GM23338 (cell line): ENCODE measurements around the gene OTP. TPM values are rescaled to one million over a fixed set of nuclear protein-coding genes. Genes with fewer than 3 reads are reported as not detected.
A peak's percentile ranks its signal among the peaks of the same experiment; 100 is the strongest.

Experiments used
- ATAC-seq: fragments of 200-7000 bp; cut with Tn5 transposase; 3 replicates; pipeline ENCODE4 v1.9.1; 2020
- DNase-seq: peaks from one replicate; pipeline ENCODE4 v3.0.0-alpha.2; 2015; ENCODE audit warnings: low spot score
- H2AFZ ChIP-seq: fragments of 200-600 bp; sonication (generic); 2 replicates; pipeline ENCODE4 v1.8.0; 2016; ENCODE audit warnings: antibody characterized with exemption, mild to moderate bottlenecking, moderate library complexity
- H3F3A ChIP-seq: fragments of 200-600 bp; sonication (generic); replicated peaks from 2 replicates; pipeline ENCODE4 v1.8.0; 2017; ENCODE audit warnings: antibody characterized with exemption, mixed run types, low read depth
- H3K27ac ChIP-seq: fragments of 200-600 bp; sonication (generic); 2 replicates; pipeline ENCODE4 v1.6.1; 2016; ENCODE audit warnings: low read depth
- H3K27me3 ChIP-seq: fragments of 200-600 bp; sonication (generic); 2 replicates; pipeline ENCODE4 v1.8.0; 2016; ENCODE audit warnings: mild to moderate bottlenecking, mixed run types, moderate library complexity; ENCODE audit not compliant: insufficient read depth
- H3K36me3 ChIP-seq: fragments of 200-600 bp; sonication (generic); 2 replicates; pipeline ENCODE4 v1.8.0; 2016; ENCODE audit warnings: mild to moderate bottlenecking; ENCODE audit not compliant: insufficient read depth
- H3K4me1 ChIP-seq: fragments of 200-600 bp; sonication (generic); 2 replicates; pipeline ENCODE4 v1.8.0; 2016; ENCODE audit warnings: mild to moderate bottlenecking, moderate library complexity; ENCODE audit not compliant: insufficient read depth
- H3K4me2 ChIP-seq: fragments of 200-600 bp; sonication (generic); 2 replicates; pipeline ENCODE4 v1.7.1; 2017; ENCODE audit warnings: mixed run types
- H3K4me3 ChIP-seq: fragments of 200-600 bp; sonication (generic); 2 replicates; pipeline ENCODE4 v1.6.1; 2016; ENCODE audit warnings: mixed run types
- H3K79me2 ChIP-seq: fragments of 200-600 bp; sonication (generic); replicated peaks from 2 replicates; pipeline ENCODE4 v1.8.0; 2017; ENCODE audit warnings: mild to moderate bottlenecking; ENCODE audit not compliant: insufficient read depth
- H3K9me2 ChIP-seq: fragments of 200-600 bp; sonication (generic); 2 replicates; pipeline ENCODE4 v1.8.0; 2017; ENCODE audit not compliant: insufficient read depth
- H4K20me1 ChIP-seq: fragments of 200-600 bp; sonication (generic); replicated peaks from 2 replicates; pipeline ENCODE4 v1.8.0; 2017; ENCODE audit warnings: mild to moderate bottlenecking; ENCODE audit not compliant: insufficient read depth
- H3K27ac Mint-ChIP-seq: 2 replicates; pipeline ENCODE4 v1.8.0; 2020; ENCODE audit warnings: inconsistent platforms, mild to moderate bottlenecking, moderate library complexity, mixed read lengths
- H3K27me3 Mint-ChIP-seq: 3 replicates; pipeline ENCODE4 v1.8.0; 2022; ENCODE audit warnings: low read depth, mild to moderate bottlenecking, moderate library complexity, mixed read lengths, inconsistent platforms; ENCODE audit not compliant: insufficient read depth, poor library complexity
- H3K36me3 Mint-ChIP-seq: 3 replicates; pipeline ENCODE4 v1.8.0; 2021; ENCODE audit warnings: low read depth, mild to moderate bottlenecking, inconsistent platforms, moderate library complexity, mixed read lengths
- H3K4me1 Mint-ChIP-seq: 3 replicates; pipeline ENCODE4 v1.8.0; 2020; ENCODE audit warnings: mild to moderate bottlenecking, inconsistent platforms, mixed read lengths
- H3K4me3 Mint-ChIP-seq: 3 replicates; pipeline ENCODE4 v1.8.0; 2021; ENCODE audit warnings: moderate library complexity, mild to moderate bottlenecking, inconsistent platforms, mixed read lengths
- H3K9me3 Mint-ChIP-seq: 3 replicates; pipeline ENCODE4 v1.8.0; 2020; ENCODE audit warnings: moderate library complexity, mild to moderate bottlenecking, inconsistent platforms, mixed read lengths
- CREB1 ChIP-seq: fragments of 250-450 bp; sonication (Bioruptor Pico); IDR thresholded peaks from 2 replicates; pipeline ENCODE4 v1.5.0; 2020; ENCODE audit warnings: low read depth, mild to moderate bottlenecking, moderate library complexity
- ETS1 ChIP-seq: IDR thresholded peaks from 2 replicates; pipeline ENCODE4 v1.6.1; 2016; ENCODE audit warnings: antibody characterized with exemption
- EZH2phosphoT487 ChIP-seq: fragments of 200-600 bp; sonication (generic); IDR thresholded peaks from one replicate; pipeline ENCODE4 v1.8.1; 2018; ENCODE audit warnings: antibody characterized with exemption; ENCODE audit not compliant: unreplicated experiment
- NANOG ChIP-seq: IDR thresholded peaks from 2 replicates; pipeline ENCODE4 v1.6.1; 2016; ENCODE audit warnings: antibody characterized with exemption, borderline replicate concordance
- REST ChIP-seq: IDR thresholded peaks from one replicate; pipeline ENCODE4 v1.6.1; 2018; ENCODE audit warnings: antibody characterized with exemption; ENCODE audit not compliant: unreplicated experiment
- STAT1 ChIP-seq: IDR thresholded peaks from one replicate; pipeline ENCODE4 v1.6.1; 2016; ENCODE audit warnings: antibody characterized with exemption; ENCODE audit not compliant: unreplicated experiment
- ZNF114 ChIP-seq: fragments of 250-450 bp; sonication (Bioruptor Pico); IDR thresholded peaks from 2 replicates; pipeline ENCODE4 v1.5.0; 2020; ENCODE audit warnings: mild to moderate bottlenecking, moderate library complexity
- ZNF331 ChIP-seq: fragments of 250-450 bp; sonication (Bioruptor Pico); IDR thresholded peaks from 2 replicates; pipeline ENCODE4 v1.5.0; 2020; ENCODE audit warnings: low read depth, mild to moderate bottlenecking, moderate library complexity
- ZNF462 ChIP-seq: fragments of 250-450 bp; sonication (Bioruptor Pico); IDR thresholded peaks from 2 replicates; pipeline ENCODE4 v1.5.0; 2020; ENCODE audit warnings: mild to moderate bottlenecking, moderate library complexity
- polyA plus RNA-seq: library from polyadenylated mRNA; unstranded; fragments of >200 nt; fragmentation: Nextera tagmentation; extraction: Ambion mirVana; gene quantifications from 2 replicates; pipeline ENCODE4 v1.2.1, GENCODE V29; 2016
- total RNA-seq: library from RNA; depleted of rRNA; stranded (reverse); fragments of >200 nt; shearing (Covaris generic); gene quantifications from 2 replicates; pipeline ENCODE4 v1.2.3, GENCODE V29; 2014

OTP gene
- total and polyA plus RNA-seq, 2 experiments from 2014 or later: not detected

GRCh38 chr5:77669677-77670076 lies 31.2 kb upstream of the OTP start (continued):
- TF ChIP-seq REST: no peak

- H2AFZ ChIP-seq: 0 out of 2 replicates have a peak overlapping the region, but pooled peaks have one; percentile 12
- Mint-ChIP-seq H3K4me1 (no peaks in the 10 kb centered on the region), H3K4me3 (no peak overlapping the region), H3K9me3 (no peaks in the 10 kb centered on the region), H3K36me3 (no peaks in the 10 kb centered on the region), H3K27me3 (no peaks in the 10 kb centered on the region), H3K27ac (no peak overlapping the region)
- no peak overlapping the region for H3K4me3 ChIP-seq
- no peaks in the 10 kb centered on the region for H3K9me2 ChIP-seq
- no peak overlapping the region for H3K27ac ChIP-seq
- H3K27me3 ChIP-seq: no peaks in the 10 kb centered on the region
- no peak overlapping the region for H3K4me2 ChIP-seq
- ATAC-seq: no peak
- no peaks in the 10 kb centered on the region for H3K36me3 ChIP-seq
- no peak for DNase-seq
- H4K20me1 ChIP-seq: no peaks in the 10 kb centered on the region
- TF ChIP-seq ZNF331 (CRISPR knock-in tag) (no peak), NANOG (no peak), ZNF114 (no peak), EZH2phosphoT487 (no peak)
- no peaks in the 10 kb centered on the region for H3K4me1 ChIP-seq
- H3F3A ChIP-seq: no peaks in the 10 kb centered on the region
- no peaks in the 10 kb centered on the region for H3K79me2 ChIP-seq
These were observed 24.8 kb upstream of the OTP start for GRCh38 chr5:77663090-77663863.

GRCh38 chr5:77662635-77663034 lies 24.1 kb upstream of the OTP start:
- no peaks in the 10 kb centered on the region for H3K9me2 ChIP-seq
- H3K4me2 ChIP-seq: no peak overlapping the region
- H3K36me3 ChIP-seq: no peaks in the 10 kb centered on the region
- no peaks in the 10 kb centered on the region for H3K27me3 ChIP-seq
- H3K27me3 Mint-ChIP-seq: no peaks in the 10 kb centered on the region
- H3K27ac ChIP-seq: no peak overlapping the region
- H3K9me3 Mint-ChIP-seq: no peaks in the 10 kb centered on the region
- H3F3A ChIP-seq: no peaks in the 10 kb centered on the region
- DNase-seq (no peak), ATAC-seq (no peak)
- no peak overlapping the region for H3K4me3 Mint-ChIP-seq
- H3K27ac Mint-ChIP-seq: no peak overlapping the region
- no peak overlapping the region for H2AFZ ChIP-seq
- H3K36me3 Mint-ChIP-seq: no peaks in the 10 kb centered on the region
- no peak overlapping the region for H3K4me3 ChIP-seq
- H4K20me1 ChIP-seq: no peaks in the 10 kb centered on the region
- no peaks in the 10 kb centered on the region for H3K79me2 ChIP-seq
- no peaks in the 10 kb centered on the region for H3K4me1 Mint-ChIP-seq
- H3K4me1 ChIP-seq: no peaks in the 10 kb centered on the region
- TF ChIP-seq CREB1 (no peak), STAT1 (no peak), ETS1 (no peak), NANOG (no peak), ZNF114 (no peak), ZNF462 (CRISPR knock-in tag) (no peak)
